ENCODE results near the gene PIR. TPM values are rescaled to one million over a fixed set of nuclear protein-coding genes. Genes with fewer than 3 reads are reported as not detected.

PIR gene
- total RNA-seq, 2 donors from 2014 or later: 13.5 to 47.4 TPM

DNA sequence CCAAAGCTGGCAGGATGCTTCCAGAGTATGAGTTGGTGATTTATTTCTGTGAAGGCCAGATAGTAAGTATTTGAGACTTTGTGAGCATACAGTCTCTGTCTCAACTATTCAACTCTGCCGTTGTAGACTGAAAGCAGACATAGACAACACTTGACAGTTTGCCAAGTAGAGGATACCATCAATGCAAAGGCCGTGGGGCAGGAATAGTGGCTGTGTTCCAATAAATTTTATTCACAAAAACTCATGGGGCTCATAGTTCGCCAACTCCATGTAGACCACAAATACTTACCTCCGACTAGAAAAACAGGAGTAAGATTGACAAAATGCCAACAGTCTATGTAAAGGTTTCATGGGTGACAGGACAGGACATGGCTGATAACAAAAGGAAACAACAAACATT, 3.7 kb upstream of the PIR start:
- DNase-seq (ENCODE audit: low spot score) (no peak), ATAC-seq (ENCODE audit: insufficient number of reproducible peaks, low FRiP score, low read depth) (no peak)
- no peaks in the 10 kb centered on the region for H3K36me3 ChIP-seq
- no peak overlapping the region for H3K4me3 ChIP-seq
- H3K27me3 ChIP-seq (replicated peaks; ENCODE audit: insufficient read depth): no peaks in the 10 kb centered on the region
- TF ChIP-seq, protein P1, sequence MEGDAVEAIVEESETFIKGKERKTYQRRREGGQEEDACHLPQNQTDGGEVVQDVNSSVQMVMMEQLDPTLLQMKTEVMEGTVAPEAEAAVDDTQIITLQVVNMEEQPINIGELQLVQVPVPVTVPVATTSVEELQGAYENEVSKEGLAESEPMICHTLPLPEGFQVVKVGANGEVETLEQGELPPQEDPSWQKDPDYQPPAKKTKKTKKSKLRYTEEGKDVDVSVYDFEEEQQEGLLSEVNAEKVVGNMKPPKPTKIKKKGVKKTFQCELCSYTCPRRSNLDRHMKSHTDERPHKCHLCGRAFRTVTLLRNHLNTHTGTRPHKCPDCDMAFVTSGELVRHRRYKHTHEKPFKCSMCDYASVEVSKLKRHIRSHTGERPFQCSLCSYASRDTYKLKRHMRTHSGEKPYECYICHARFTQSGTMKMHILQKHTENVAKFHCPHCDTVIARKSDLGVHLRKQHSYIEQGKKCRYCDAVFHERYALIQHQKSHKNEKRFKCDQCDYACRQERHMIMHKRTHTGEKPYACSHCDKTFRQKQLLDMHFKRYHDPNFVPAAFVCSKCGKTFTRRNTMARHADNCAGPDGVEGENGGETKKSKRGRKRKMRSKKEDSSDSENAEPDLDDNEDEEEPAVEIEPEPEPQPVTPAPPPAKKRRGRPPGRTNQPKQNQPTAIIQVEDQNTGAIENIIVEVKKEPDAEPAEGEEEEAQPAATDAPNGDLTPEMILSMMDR (IDR thresholded peaks at IDR 0.05): no peak
- no peak overlapping the region for H3K27ac ChIP-seq
- H3K4me1 ChIP-seq (ENCODE audit: control insufficient read depth in 1 of 2, low read depth in 2 of 2): peaks cover 0 to 5% of the 10 kb centered on the region in 2 donors
- no peaks in the 10 kb centered on the region for H3K9me3 ChIP-seq

DNA sequence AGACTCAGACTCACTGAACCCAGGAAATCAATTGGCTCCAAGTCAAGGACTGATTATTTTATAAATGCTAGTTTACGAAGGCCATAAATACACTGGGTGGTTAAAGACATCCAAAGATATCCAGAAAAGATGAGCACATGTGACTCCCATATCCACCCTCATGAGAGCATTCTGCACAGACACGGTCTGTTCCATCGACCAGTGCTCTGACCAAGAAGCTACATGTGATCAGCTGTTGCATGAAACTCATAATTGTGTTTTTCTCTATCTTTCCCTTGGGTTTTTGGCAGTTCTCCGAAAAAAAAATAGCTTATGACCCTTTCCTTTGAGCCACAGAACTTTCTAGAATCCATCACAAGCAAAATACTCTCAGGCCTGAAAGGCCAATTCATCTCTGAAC, 2.7 kb upstream of the PIR start:
- H3K4me3 ChIP-seq: no peak overlapping the region
- DNase-seq (ENCODE audit: low spot score) (no peak), ATAC-seq (ENCODE audit: insufficient number of reproducible peaks, low FRiP score, low read depth) (no peak)
- TF ChIP-seq, protein P1 (IDR thresholded peaks at IDR 0.05): no peak
- no peak overlapping the region for H3K27ac ChIP-seq
- H3K27me3 ChIP-seq (replicated peaks; ENCODE audit: insufficient read depth): no peaks in the 10 kb centered on the region
- peaks cover 0 to 5% of the 10 kb centered on the region in 2 donors for H3K4me1 ChIP-seq (ENCODE audit: control insufficient read depth in 1 of 2, low read depth in 2 of 2)
- H3K9me3 ChIP-seq: no peaks in the 10 kb centered on the region
- H3K36me3 ChIP-seq: no peaks in the 10 kb centered on the region

DNA sequence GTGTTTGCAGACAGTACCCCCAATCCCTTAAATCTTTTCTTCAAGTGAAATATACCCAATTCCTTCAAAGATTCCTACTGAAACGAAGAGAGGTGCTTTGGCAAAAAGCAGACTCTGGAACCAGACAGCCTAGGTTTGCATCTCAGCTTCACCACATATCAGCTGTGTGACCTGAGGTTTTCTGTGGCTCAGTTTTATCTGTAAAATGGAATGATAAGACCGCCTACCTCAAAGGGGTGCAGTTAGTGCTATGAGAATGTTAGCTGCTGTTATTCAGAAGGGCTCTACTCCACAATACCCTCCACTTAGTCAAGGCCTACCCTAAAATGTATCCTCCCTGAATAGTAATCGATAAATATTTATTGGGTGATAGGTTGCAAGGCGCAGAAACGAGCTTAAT, 664 bp downstream of the PIR start:
- Histone ChIP-seq H3K9me3 (no peaks in the 10 kb centered on the region), H3K4me3 (peak overlapping the region; percentile 79), H3K36me3 (no peaks in the 10 kb centered on the region), H3K27ac (peak overlapping the region in 1 of 2 donors; percentile 74), H3K27me3 (replicated peaks; ENCODE audit: insufficient read depth) (no peaks in the 10 kb centered on the region), H3K4me1 (ENCODE audit: control insufficient read depth in 1 of 2, low read depth in 2 of 2) (peaks cover 0 to 5% of the 10 kb centered on the region in 2 donors)
- TF ChIP-seq, protein P1 (IDR thresholded peaks at IDR 0.05): no peak
- DNase-seq (ENCODE audit: low spot score): no peak
- no peak for ATAC-seq (ENCODE audit: insufficient number of reproducible peaks, low FRiP score, low read depth)

DNA sequence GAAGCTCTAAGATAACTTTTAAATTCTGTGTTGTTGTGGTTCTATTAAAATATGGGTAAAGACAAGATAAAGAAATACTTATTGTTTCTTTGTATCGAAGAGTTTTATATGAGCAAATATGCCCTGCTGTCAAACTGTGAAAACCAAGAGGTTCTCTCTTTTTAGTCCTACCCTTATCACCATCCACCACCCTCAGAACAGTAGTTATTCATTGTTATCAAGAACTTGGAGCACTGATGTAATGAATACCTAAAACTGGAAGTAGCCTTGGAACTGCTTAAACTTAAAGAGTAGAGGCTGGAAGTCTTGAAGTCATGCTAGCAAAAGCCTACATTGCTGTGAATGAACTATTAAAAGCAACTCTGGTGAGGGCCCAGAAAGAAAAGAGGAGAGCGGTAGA, 9.2 kb downstream of the PIR start:
- ATAC-seq (ENCODE audit: insufficient number of reproducible peaks, low FRiP score, low read depth) (no peak), DNase-seq (ENCODE audit: low spot score) (no peak)
- H3K27ac ChIP-seq: no peak overlapping the region
- no peaks in the 10 kb centered on the region for H3K9me3 ChIP-seq
- H3K27me3 ChIP-seq (replicated peaks; ENCODE audit: insufficient read depth): no peaks in the 10 kb centered on the region
- TF ChIP-seq, protein P1 (IDR thresholded peaks at IDR 0.05): no peak
- no peak overlapping the region for H3K4me3 ChIP-seq
- H3K36me3 ChIP-seq: no peaks in the 10 kb centered on the region
- H3K4me1 ChIP-seq (ENCODE audit: control insufficient read depth in 1 of 2, low read depth in 2 of 2): no peaks in the 10 kb centered on the region

DNA sequence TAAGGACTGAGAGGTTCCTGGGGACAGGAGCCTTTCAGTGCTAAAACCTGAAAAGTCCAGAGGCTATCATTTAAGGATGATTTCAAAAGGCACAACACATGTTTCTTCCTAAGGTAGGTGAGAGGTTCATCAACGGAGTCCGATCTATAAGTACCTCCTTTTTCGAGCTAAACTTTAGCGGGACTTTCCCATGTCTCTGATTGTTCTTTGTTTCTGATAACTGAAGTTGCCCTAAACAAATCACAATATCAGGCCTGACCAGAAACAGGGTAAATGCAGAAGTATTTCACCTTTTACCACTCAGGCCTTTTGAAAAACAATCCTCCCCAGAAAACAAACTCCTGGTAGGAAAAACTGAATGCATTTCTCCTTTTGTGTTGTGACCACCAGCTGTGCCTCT, 17.6 kb downstream of the PIR start:
- Histone ChIP-seq H3K27ac (no peak overlapping the region), H3K36me3 (no peaks in the 10 kb centered on the region), H3K4me1 (ENCODE audit: control insufficient read depth in 1 of 2, low read depth in 2 of 2) (no peaks in the 10 kb centered on the region), H3K9me3 (no peaks in the 10 kb centered on the region), H3K27me3 (replicated peaks; ENCODE audit: insufficient read depth) (no peaks in the 10 kb centered on the region), H3K4me3 (no peak overlapping the region)
- TF ChIP-seq, protein P1 (IDR thresholded peaks at IDR 0.05): no peak
- ATAC-seq (ENCODE audit: insufficient number of reproducible peaks, low FRiP score, low read depth) (no peak), DNase-seq (ENCODE audit: low spot score) (no peak)
